ENCODE results near the gene THSD4. TPM values are rescaled to one million over a fixed set of nuclear protein-coding genes. Genes with fewer than 3 reads are reported as not detected.

The THSD4 gene
- total RNA-seq, 1 donor = 15.6 TPM

DNA sequence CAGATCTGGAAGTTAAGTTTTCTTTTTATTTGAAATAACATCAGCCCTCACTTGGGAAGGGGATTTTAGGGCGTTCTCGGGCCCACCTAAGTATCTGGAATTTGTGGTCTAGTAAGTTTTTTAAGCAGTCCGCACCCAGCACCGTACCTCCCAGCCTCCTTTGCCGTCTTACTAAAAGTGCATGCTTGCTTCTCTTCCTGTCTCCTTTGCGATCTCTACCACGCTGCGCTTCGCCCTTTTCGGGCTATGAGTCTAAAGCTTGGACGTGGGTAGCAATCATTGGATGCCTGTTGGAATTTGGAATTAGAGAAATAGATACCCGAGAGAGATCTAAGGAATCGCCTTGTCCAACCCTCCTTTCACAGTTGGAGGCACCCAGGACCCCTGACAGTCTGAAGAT, 1.1 kb downstream of the THSD4 start:
- no peak for DNase-seq (ENCODE audit: insufficient read length, low spot score, missing footprints)
- H2AFZ ChIP-seq (ENCODE audit: low read length) = peak overlapping the region; percentile 33
- no peaks in the 10 kb centered on the region for H3K27me3 ChIP-seq (ENCODE audit: insufficient read depth, low read length)
- H3K4me2 ChIP-seq (ENCODE audit: insufficient read depth, low read length) = peak overlapping the region; percentile 80
- H4K20me1 ChIP-seq (ENCODE audit: insufficient read depth, low read length) = no peaks in the 10 kb centered on the region
- H3K4me3 ChIP-seq (ENCODE audit: insufficient read depth, low read length) = peak overlapping the region; percentile 81
- no peaks in the 10 kb centered on the region for H3K36me3 ChIP-seq (ENCODE audit: insufficient read depth, low read length)
- no peaks in the 10 kb centered on the region for H3K9me3 ChIP-seq (ENCODE audit: low read depth, low read length)
- H3K27ac ChIP-seq (ENCODE audit: low read depth, low read length) = no peak overlapping the region
- TF ChIP-seq, protein P1, sequence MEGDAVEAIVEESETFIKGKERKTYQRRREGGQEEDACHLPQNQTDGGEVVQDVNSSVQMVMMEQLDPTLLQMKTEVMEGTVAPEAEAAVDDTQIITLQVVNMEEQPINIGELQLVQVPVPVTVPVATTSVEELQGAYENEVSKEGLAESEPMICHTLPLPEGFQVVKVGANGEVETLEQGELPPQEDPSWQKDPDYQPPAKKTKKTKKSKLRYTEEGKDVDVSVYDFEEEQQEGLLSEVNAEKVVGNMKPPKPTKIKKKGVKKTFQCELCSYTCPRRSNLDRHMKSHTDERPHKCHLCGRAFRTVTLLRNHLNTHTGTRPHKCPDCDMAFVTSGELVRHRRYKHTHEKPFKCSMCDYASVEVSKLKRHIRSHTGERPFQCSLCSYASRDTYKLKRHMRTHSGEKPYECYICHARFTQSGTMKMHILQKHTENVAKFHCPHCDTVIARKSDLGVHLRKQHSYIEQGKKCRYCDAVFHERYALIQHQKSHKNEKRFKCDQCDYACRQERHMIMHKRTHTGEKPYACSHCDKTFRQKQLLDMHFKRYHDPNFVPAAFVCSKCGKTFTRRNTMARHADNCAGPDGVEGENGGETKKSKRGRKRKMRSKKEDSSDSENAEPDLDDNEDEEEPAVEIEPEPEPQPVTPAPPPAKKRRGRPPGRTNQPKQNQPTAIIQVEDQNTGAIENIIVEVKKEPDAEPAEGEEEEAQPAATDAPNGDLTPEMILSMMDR (IDR thresholded peaks at IDR 0.05; ENCODE audit: extremely low read depth, low read depth, low read length) = no peak
- H3K4me1 ChIP-seq (ENCODE audit: insufficient read depth, low read length) = peaks cover 5% of the 10 kb centered on the region
- peaks cover 20% of the 10 kb centered on the region for H3K79me2 ChIP-seq (ENCODE audit: insufficient read depth, low read length)

DNA sequence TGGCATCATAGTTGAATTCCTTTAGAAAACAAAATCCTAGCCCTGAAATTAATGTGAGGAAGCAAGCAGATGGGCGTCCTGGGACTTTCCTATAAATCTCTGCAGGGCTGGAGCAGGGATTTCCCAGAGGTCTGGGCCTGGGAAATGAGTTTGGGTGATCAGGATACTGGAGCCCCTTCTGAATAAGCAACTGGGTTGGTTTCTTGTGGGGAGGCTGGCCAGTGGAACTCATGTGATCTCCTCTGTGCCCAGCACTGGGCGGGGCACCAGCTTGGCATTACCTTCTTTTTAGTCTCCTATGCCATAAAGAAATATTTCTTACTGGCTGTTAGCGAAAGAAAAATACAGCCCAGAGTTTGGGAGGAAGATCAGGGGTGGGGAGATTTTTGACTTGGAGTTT, 1.7 kb downstream of the THSD4 start:
- peaks cover under 1% of the 10 kb centered on the region for H3K4me1 ChIP-seq (ENCODE audit: insufficient read depth, low read length)
- no peaks in the 10 kb centered on the region for H3K36me3 ChIP-seq (ENCODE audit: insufficient read depth, low read length)
- no peaks in the 10 kb centered on the region for H3K9me3 ChIP-seq (ENCODE audit: low read depth, low read length)
- H2AFZ ChIP-seq (ENCODE audit: low read length) = no peak overlapping the region
- DNase-seq (ENCODE audit: insufficient read length, low spot score, missing footprints) = no peak
- TF ChIP-seq, protein P1 (IDR thresholded peaks at IDR 0.05; ENCODE audit: extremely low read depth, low read depth, low read length) = no peak
- no peak overlapping the region for H3K4me3 ChIP-seq (ENCODE audit: insufficient read depth, low read length)
- no peak overlapping the region for H3K27ac ChIP-seq (ENCODE audit: low read depth, low read length)
- H3K27me3 ChIP-seq (ENCODE audit: insufficient read depth, low read length) = no peaks in the 10 kb centered on the region
- no peaks in the 10 kb centered on the region for H4K20me1 ChIP-seq (ENCODE audit: insufficient read depth, low read length)
- no peak overlapping the region for H3K4me2 ChIP-seq (ENCODE audit: insufficient read depth, low read length)
- H3K79me2 ChIP-seq (ENCODE audit: insufficient read depth, low read length) = peaks cover 22% of the 10 kb centered on the region

DNA sequence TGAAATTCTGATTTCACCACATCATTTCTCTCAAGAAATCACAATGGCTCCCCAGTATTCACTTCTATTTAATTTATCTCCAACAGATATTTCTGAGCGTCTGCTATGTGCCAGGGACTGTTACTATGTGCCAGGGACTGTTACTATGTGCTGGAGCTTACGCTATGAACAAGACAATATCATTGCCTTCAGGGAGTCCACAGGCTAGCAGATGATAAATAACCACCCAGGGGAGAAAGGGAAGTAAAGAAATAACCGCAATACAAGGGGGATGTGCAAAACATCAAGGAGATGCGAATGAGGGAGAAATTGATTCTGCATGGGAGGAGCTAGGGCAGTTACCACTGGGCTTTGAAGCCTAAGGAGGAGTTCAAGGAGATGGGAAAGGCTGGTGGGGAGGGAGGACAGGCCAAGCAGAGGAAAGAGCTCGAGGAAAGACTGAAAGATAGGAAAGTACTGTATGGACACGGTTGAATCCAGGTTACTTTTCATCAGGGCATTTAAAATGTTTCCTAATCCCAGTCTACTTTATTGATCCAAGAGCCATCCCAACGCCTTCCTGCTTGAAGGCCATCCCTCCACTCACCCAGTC, 2.5 kb downstream of the THSD4 start:
- no peak for DNase-seq (ENCODE audit: insufficient read length, low spot score, missing footprints)
- Histone ChIP-seq H3K4me2 (ENCODE audit: insufficient read depth, low read length) (no peak overlapping the region), H2AFZ (ENCODE audit: low read length) (no peak overlapping the region), H3K4me3 (ENCODE audit: insufficient read depth, low read length) (no peak overlapping the region), H3K4me1 (ENCODE audit: insufficient read depth, low read length) (no peaks in the 10 kb centered on the region), H3K36me3 (ENCODE audit: insufficient read depth, low read length) (no peaks in the 10 kb centered on the region), H4K20me1 (ENCODE audit: insufficient read depth, low read length) (no peaks in the 10 kb centered on the region), H3K27me3 (ENCODE audit: insufficient read depth, low read length) (no peaks in the 10 kb centered on the region), H3K27ac (ENCODE audit: low read depth, low read length) (no peak overlapping the region), H3K79me2 (ENCODE audit: insufficient read depth, low read length) (peaks cover 27% of the 10 kb centered on the region), H3K9me3 (ENCODE audit: low read depth, low read length) (no peaks in the 10 kb centered on the region)
- TF ChIP-seq, protein P1 (IDR thresholded peaks at IDR 0.05; ENCODE audit: extremely low read depth, low read depth, low read length) = no peak

DNA sequence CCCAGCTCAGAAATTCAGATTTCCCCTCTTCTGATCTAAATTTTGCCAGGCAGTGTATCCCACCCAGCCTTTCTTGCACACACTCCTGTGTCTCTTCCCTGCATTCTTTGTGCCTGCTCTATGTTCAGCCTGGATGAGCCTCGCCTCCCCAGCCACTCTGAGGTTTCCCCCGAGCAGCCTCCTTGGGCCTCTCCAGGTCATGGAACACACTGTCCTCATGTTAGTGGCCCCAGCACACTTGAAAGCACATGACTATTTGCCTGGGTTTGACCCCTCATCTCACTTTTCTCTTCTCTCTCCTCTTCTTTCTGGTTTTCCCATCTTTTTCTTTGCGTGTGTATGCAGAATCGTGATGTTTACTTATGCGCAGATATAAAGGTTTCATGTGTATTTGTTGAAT, 3.1 kb downstream of the THSD4 start:
- no peaks in the 10 kb centered on the region for H3K36me3 ChIP-seq (ENCODE audit: insufficient read depth, low read length)
- no peaks in the 10 kb centered on the region for H3K27me3 ChIP-seq (ENCODE audit: insufficient read depth, low read length)
- no peaks in the 10 kb centered on the region for H3K4me1 ChIP-seq (ENCODE audit: insufficient read depth, low read length)
- TF ChIP-seq, protein P1 (IDR thresholded peaks at IDR 0.05; ENCODE audit: extremely low read depth, low read depth, low read length) = no peak
- no peak overlapping the region for H3K27ac ChIP-seq (ENCODE audit: low read depth, low read length)
- H3K4me3 ChIP-seq (ENCODE audit: insufficient read depth, low read length) = no peak overlapping the region
- no peak overlapping the region for H2AFZ ChIP-seq (ENCODE audit: low read length)
- H4K20me1 ChIP-seq (ENCODE audit: insufficient read depth, low read length) = no peaks in the 10 kb centered on the region
- peaks cover 27% of the 10 kb centered on the region for H3K79me2 ChIP-seq (ENCODE audit: insufficient read depth, low read length)
- no peak for DNase-seq (ENCODE audit: insufficient read length, low spot score, missing footprints)
- no peak overlapping the region for H3K4me2 ChIP-seq (ENCODE audit: insufficient read depth, low read length)
- H3K9me3 ChIP-seq (ENCODE audit: low read depth, low read length) = no peaks in the 10 kb centered on the region
